Smooth muscle cell (in vitro differentiated cells): ENCODE data around the gene CMTR1. TPM values are rescaled to one million over a fixed set of nuclear protein-coding genes. Genes with fewer than 3 reads are reported as not detected.

Experiments used
- DNase-seq: peaks from one replicate; lab custom pipeline; 2025; ENCODE audit not compliant: unreplicated experiment; lab: John Stamatoyannopoulos, UW
- H2AFZ ChIP-seq: fragments of 200-600 bp; sonication (generic); 2 replicates; pipeline ENCODE4 v1.6.0; 2016; ENCODE audit warnings: antibody characterized with exemption, low read depth, mild to moderate bottlenecking
- H3F3A ChIP-seq: fragments of 200-600 bp; sonication (generic); 2 replicates; pipeline ENCODE4 v1.6.0; 2017; ENCODE audit warnings: antibody characterized with exemption, low read depth
- H3K27ac ChIP-seq: fragments of 200-600 bp; sonication (generic); 2 replicates; pipeline ENCODE4 v1.5.1; 2016; ENCODE audit warnings: low read depth, mild to moderate bottlenecking
- H3K27me3 ChIP-seq: fragments of 200-600 bp; sonication (generic); 2 replicates; pipeline ENCODE4 v1.6.1; 2016; ENCODE audit warnings: low read depth, mild to moderate bottlenecking
- H3K36me3 ChIP-seq: fragments of 200-600 bp; sonication (generic); 2 replicates; pipeline ENCODE4 v1.5.1; 2016; ENCODE audit warnings: low read depth
- H3K4me1 ChIP-seq: fragments of 200-600 bp; sonication (generic); 2 replicates; pipeline ENCODE4 v1.5.1; 2016; ENCODE audit warnings: low read depth
- H3K4me2 ChIP-seq: fragments of 200-600 bp; sonication (generic); 2 replicates; pipeline ENCODE4 v1.6.0; 2016; ENCODE audit warnings: mild to moderate bottlenecking
- H3K4me3 ChIP-seq: fragments of 200-600 bp; sonication (generic); 2 replicates; pipeline ENCODE4 v1.5.1; 2016; ENCODE audit warnings: mild to moderate bottlenecking
- H3K79me2 ChIP-seq: fragments of 200-600 bp; sonication (generic); 2 replicates; pipeline ENCODE4 v1.6.0; 2016; ENCODE audit warnings: low read depth, mild to moderate bottlenecking
- H3K9ac ChIP-seq: fragments of 200-600 bp; sonication (generic); 2 replicates; pipeline ENCODE4 v1.6.0; 2016; ENCODE audit warnings: low read depth
- H3K9me3 ChIP-seq: fragments of 200-600 bp; sonication (generic); replicated peaks from 2 replicates; pipeline ENCODE4 v1.5.1; 2016; ENCODE audit warnings: low read depth
- H4K20me1 ChIP-seq: fragments of 200-600 bp; sonication (generic); 2 replicates; pipeline ENCODE4 v1.6.0; 2016; ENCODE audit warnings: low read depth
- WGBS: methylation state at CpG from one replicate; pipeline ENCODE4 v1.1.7; 2016; ENCODE audit warnings: low lambda C conversion rate; 5-methylcytosine and 5-hydroxymethylcytosine counted together
- polyA plus RNA-seq: library from polyadenylated mRNA; unstranded; fragments of >200 nt; fragmentation: Nextera tagmentation; extraction: Ambion mirVana; gene quantifications from 2 replicates; pipeline ENCODE4 v1.2.1, GENCODE V29; 2016
- total RNA-seq: library from RNA; depleted of rRNA; stranded (reverse); fragments of >200 nt; gene quantifications from 2 replicates; pipeline ENCODE4 v1.2.3, GENCODE V29; 2014
- TF ChIP-seq, protein P1 (sequence below): fragments of 200-600 bp; sonication (generic); IDR thresholded peaks from 2 replicates; pipeline ENCODE4 v1.5.1; 2017; ENCODE audit warnings: borderline replicate concordance, mild to moderate bottlenecking, antibody characterized with exemption; ENCODE audit not compliant: insufficient read depth, poor library complexity, severe bottlenecking

CMTR1 gene
- total and polyA plus RNA-seq, 2 experiments from 2014 or later: 19.3 to 20.0 TPM

DNA sequence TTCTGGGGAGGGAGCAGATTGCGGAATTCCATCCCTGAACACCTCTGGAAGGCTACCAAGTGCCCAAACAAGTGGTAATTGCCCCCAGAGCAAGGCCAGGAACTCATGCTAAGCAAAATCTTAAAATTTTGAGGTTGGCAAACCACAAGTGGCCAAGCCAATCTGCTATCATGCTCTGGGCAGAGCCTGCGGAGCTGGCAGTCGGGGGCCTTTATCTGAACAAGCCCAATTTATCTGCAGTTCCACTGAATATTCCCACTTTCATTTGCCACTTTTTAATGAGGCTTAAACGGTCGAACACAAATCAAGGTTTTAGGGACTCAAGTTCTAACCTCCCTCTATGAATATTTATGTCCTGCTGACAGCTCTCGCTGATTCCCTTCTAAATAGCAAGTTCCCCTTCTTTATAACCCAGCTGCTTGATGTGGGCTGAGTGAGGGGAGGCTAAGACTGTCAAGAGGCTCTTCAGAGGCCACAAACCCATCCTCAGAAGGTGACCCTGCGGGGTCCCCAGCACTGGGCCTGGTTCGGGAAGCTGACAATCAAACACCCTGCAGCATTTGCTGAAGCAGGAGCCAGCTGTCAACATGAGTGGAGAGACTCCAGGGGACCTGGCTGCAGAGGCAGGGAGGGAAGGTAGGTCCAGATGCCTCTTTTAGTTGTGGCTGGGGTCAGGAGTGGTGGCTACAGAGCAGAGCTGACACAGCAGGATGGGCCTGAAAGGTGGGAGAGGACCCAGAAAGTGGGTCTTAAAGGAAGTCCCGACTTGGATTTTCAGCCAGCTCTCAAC lies 54.8 kb downstream of the CMTR1 start:
- H3K27ac ChIP-seq: no peak overlapping the region
- WGBS: 88% methylated on average over 9 of the region's 9 CpGs
- H3K4me2 ChIP-seq: no peak overlapping the region
- H2AFZ ChIP-seq: no peak overlapping the region
- TF ChIP-seq, protein P1, sequence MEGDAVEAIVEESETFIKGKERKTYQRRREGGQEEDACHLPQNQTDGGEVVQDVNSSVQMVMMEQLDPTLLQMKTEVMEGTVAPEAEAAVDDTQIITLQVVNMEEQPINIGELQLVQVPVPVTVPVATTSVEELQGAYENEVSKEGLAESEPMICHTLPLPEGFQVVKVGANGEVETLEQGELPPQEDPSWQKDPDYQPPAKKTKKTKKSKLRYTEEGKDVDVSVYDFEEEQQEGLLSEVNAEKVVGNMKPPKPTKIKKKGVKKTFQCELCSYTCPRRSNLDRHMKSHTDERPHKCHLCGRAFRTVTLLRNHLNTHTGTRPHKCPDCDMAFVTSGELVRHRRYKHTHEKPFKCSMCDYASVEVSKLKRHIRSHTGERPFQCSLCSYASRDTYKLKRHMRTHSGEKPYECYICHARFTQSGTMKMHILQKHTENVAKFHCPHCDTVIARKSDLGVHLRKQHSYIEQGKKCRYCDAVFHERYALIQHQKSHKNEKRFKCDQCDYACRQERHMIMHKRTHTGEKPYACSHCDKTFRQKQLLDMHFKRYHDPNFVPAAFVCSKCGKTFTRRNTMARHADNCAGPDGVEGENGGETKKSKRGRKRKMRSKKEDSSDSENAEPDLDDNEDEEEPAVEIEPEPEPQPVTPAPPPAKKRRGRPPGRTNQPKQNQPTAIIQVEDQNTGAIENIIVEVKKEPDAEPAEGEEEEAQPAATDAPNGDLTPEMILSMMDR: no peak
- no peak for DNase-seq
- H3K9me3 ChIP-seq: no peaks in the 10 kb centered on the region
- H3K9ac ChIP-seq: no peak overlapping the region
- no peaks in the 10 kb centered on the region for H3K27me3 ChIP-seq
- peaks cover 24% of the 10 kb centered on the region for H3K4me1 ChIP-seq
- no peaks in the 10 kb centered on the region for H3F3A ChIP-seq
- peaks cover 72% of the 10 kb centered on the region for H4K20me1 ChIP-seq
- no peaks in the 10 kb centered on the region for H3K36me3 ChIP-seq
- H3K79me2 ChIP-seq: no peaks in the 10 kb centered on the region
- H3K4me3 ChIP-seq: no peak overlapping the region

DNA sequence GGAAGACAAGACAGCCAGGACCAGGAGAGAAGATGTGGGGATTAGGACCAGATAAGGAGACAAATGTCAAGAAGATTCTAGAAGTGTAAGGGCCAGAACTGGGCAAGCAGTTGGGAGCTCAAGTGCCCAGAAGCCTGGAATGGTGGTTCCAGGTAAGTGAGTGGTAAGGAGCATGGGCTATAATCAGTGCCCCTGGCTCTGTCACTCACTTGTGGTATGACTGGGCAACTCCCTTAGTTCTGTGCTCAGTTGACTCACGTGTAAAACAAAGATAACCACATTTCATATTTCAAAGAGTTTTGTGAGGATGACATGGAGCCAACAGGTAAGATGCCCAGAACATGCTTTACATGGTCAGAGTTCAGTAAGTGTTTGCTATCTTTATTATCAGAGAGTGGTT lies 55.5 kb downstream of the CMTR1 start:
- H3K27me3 ChIP-seq: no peaks in the 10 kb centered on the region
- no peak for DNase-seq
- H3K4me1 ChIP-seq: peaks cover 24% of the 10 kb centered on the region
- H3K9ac ChIP-seq: no peak overlapping the region
- H3K4me2 ChIP-seq: no peak overlapping the region
- TF ChIP-seq, protein P1: no peak
- H2AFZ ChIP-seq: no peak overlapping the region
- H4K20me1 ChIP-seq: peaks cover 77% of the 10 kb centered on the region
- WGBS: 82% methylated on average over 1 of the region's 1 CpG
- H3K79me2 ChIP-seq: no peaks in the 10 kb centered on the region
- no peaks in the 10 kb centered on the region for H3K36me3 ChIP-seq
- H3K4me3 ChIP-seq: no peak overlapping the region
- no peak overlapping the region for H3K27ac ChIP-seq
- H3F3A ChIP-seq: no peaks in the 10 kb centered on the region
- no peaks in the 10 kb centered on the region for H3K9me3 ChIP-seq

DNA sequence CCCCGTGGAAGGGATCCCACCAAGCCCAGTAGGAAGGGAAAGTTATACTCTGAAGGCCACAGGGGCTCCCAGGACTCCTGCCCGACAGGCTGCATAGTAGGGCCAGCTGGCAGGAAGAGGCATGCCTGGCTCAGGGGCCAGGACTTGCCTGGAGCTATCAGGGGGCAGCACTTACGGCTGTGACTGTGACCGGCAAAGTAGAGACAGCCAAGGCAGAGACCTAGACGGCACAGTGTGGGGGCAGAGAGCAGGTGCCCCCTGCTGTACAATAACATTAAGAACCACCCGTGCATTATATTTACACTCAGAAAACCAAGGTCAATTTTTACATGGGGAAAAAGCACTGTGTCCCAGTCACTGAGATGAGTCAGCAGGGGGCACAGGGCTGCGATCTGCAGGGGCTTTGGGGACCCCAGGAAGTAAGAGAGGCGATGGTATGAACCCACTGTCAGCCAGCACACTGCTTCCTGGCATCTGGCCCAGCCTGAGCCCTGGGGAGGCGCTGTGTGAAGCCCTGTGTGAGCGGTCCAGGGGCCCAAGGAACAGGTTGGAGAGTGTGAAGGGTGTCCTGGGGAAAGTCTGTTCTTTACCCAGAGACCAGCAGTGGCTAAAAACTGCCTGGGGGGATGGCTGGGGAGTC lies 56.8 kb downstream of the CMTR1 start:
- Histone ChIP-seq H3K4me3 (no peak overlapping the region), H3K4me1 (peaks cover 20% of the 10 kb centered on the region), H3K27me3 (no peaks in the 10 kb centered on the region), H3K27ac (no peak overlapping the region), H3F3A (no peaks in the 10 kb centered on the region), H2AFZ (no peak overlapping the region), H3K36me3 (no peaks in the 10 kb centered on the region), H3K79me2 (no peaks in the 10 kb centered on the region), H4K20me1 (peaks cover 70% of the 10 kb centered on the region), H3K9me3 (no peaks in the 10 kb centered on the region), H3K4me2 (no peak overlapping the region), H3K9ac (no peak overlapping the region)
- TF ChIP-seq, protein P1: no peak
- 68% methylated on average over 10 of the region's 10 CpGs for WGBS
- no peak for DNase-seq
